ENCODE results near the gene ZNF639.

GRCh38 chr3:179336345-179336929 is 13.6 kb downstream of the ZNF639 start:
- TF ChIP-seq CTCF (IDR thresholded peaks at IDR 0.05) (no peak), POLR2A (IDR thresholded peaks at IDR 0.05) (no peak)

All from Peyer's patch (tissue), 4 donors.